ENCODE measurements around the gene DBX1.

GRCh38 chr11:20197881-20198280, 37.6 kb upstream of the DBX1 start:
- TF ChIP-seq CTCF (IDR thresholded peaks at IDR 0.05 in 2 of 3, conservative IDR thresholded peaks at IDR 0.05 in 1 of 3; ENCODE audit: control insufficient read depth in 2 of 3, extremely low read depth in 1 of 3, insufficient read depth in 1 of 3, low read depth in 3 of 3, low read length in 3 of 3) = no peak
- no peak for TF ChIP-seq NBN (IDR thresholded peaks at IDR 0.05)
- no peak for TF ChIP-seq MAX (IDR thresholded peaks at IDR 0.05; ENCODE audit: low read depth, low read length)
- TF ChIP-seq SPI1 (IDR thresholded peaks at IDR 0.05; ENCODE audit: borderline replicate concordance, insufficient read depth, low read depth, low read length) = no peak
- TF ChIP-seq SKIL (IDR thresholded peaks at IDR 0.05; ENCODE audit: low read depth, poor library complexity, severe bottlenecking) = no peak
- TF ChIP-seq RFX5 (IDR thresholded peaks at IDR 0.05; ENCODE audit: low read depth, low read length) = no peak
- TF ChIP-seq ZNF217 (IDR thresholded peaks at IDR 0.05) = peak; percentile 59; the same call in 1 of the 2 replicates
- TF ChIP-seq GABPA (IDR thresholded peaks at IDR 0.05; ENCODE audit: low read depth) = no peak
- no peak for TF ChIP-seq ESRRA (IDR thresholded peaks at IDR 0.05; ENCODE audit: low read length)
- no peak for TF ChIP-seq SP1 (IDR thresholded peaks at IDR 0.05; ENCODE audit: low read depth, low read length)
